GM23338 (cell line): Measurements from ENCODE around the gene CDC14A. TPM values are rescaled to one million over a fixed set of nuclear protein-coding genes. Genes with fewer than 3 reads are reported as not detected.

Experiments used
- ATAC-seq: fragments of 200-7000 bp; cut with Tn5 transposase; 3 replicates; pipeline ENCODE4 v1.9.1; 2020
- DNase-seq: peaks from one replicate; pipeline ENCODE4 v3.0.0-alpha.2; 2015; ENCODE audit warnings: low spot score
- H2AFZ ChIP-seq: fragments of 200-600 bp; sonication (generic); 2 replicates; pipeline ENCODE4 v1.8.0; 2016; ENCODE audit warnings: antibody characterized with exemption, mild to moderate bottlenecking, moderate library complexity
- H3F3A ChIP-seq: fragments of 200-600 bp; sonication (generic); replicated peaks from 2 replicates; pipeline ENCODE4 v1.8.0; 2017; ENCODE audit warnings: antibody characterized with exemption, mixed run types, low read depth
- H3K27ac ChIP-seq: fragments of 200-600 bp; sonication (generic); 2 replicates; pipeline ENCODE4 v1.6.1; 2016; ENCODE audit warnings: low read depth
- H3K27me3 ChIP-seq: fragments of 200-600 bp; sonication (generic); 2 replicates; pipeline ENCODE4 v1.8.0; 2016; ENCODE audit warnings: mild to moderate bottlenecking, mixed run types, moderate library complexity; ENCODE audit not compliant: insufficient read depth
- H3K36me3 ChIP-seq: fragments of 200-600 bp; sonication (generic); 2 replicates; pipeline ENCODE4 v1.8.0; 2016; ENCODE audit warnings: mild to moderate bottlenecking; ENCODE audit not compliant: insufficient read depth
- H3K4me1 ChIP-seq: fragments of 200-600 bp; sonication (generic); 2 replicates; pipeline ENCODE4 v1.8.0; 2016; ENCODE audit warnings: mild to moderate bottlenecking, moderate library complexity; ENCODE audit not compliant: insufficient read depth
- H3K4me2 ChIP-seq: fragments of 200-600 bp; sonication (generic); 2 replicates; pipeline ENCODE4 v1.7.1; 2017; ENCODE audit warnings: mixed run types
- H3K4me3 ChIP-seq: fragments of 200-600 bp; sonication (generic); 2 replicates; pipeline ENCODE4 v1.6.1; 2016; ENCODE audit warnings: mixed run types
- H3K79me2 ChIP-seq: fragments of 200-600 bp; sonication (generic); replicated peaks from 2 replicates; pipeline ENCODE4 v1.8.0; 2017; ENCODE audit warnings: mild to moderate bottlenecking; ENCODE audit not compliant: insufficient read depth
- H3K9me2 ChIP-seq: fragments of 200-600 bp; sonication (generic); 2 replicates; pipeline ENCODE4 v1.8.0; 2017; ENCODE audit not compliant: insufficient read depth
- H4K20me1 ChIP-seq: fragments of 200-600 bp; sonication (generic); replicated peaks from 2 replicates; pipeline ENCODE4 v1.8.0; 2017; ENCODE audit warnings: mild to moderate bottlenecking; ENCODE audit not compliant: insufficient read depth
- H3K27ac Mint-ChIP-seq: 2 replicates; pipeline ENCODE4 v1.8.0; 2020; ENCODE audit warnings: inconsistent platforms, mild to moderate bottlenecking, moderate library complexity, mixed read lengths
- H3K27me3 Mint-ChIP-seq: 3 replicates; pipeline ENCODE4 v1.8.0; 2022; ENCODE audit warnings: low read depth, mild to moderate bottlenecking, moderate library complexity, mixed read lengths, inconsistent platforms; ENCODE audit not compliant: insufficient read depth, poor library complexity
- H3K36me3 Mint-ChIP-seq: 3 replicates; pipeline ENCODE4 v1.8.0; 2021; ENCODE audit warnings: low read depth, mild to moderate bottlenecking, inconsistent platforms, moderate library complexity, mixed read lengths
- H3K4me1 Mint-ChIP-seq: 3 replicates; pipeline ENCODE4 v1.8.0; 2020; ENCODE audit warnings: mild to moderate bottlenecking, inconsistent platforms, mixed read lengths
- H3K4me3 Mint-ChIP-seq: 3 replicates; pipeline ENCODE4 v1.8.0; 2021; ENCODE audit warnings: moderate library complexity, mild to moderate bottlenecking, inconsistent platforms, mixed read lengths
- H3K9me3 Mint-ChIP-seq: 3 replicates; pipeline ENCODE4 v1.8.0; 2020; ENCODE audit warnings: moderate library complexity, mild to moderate bottlenecking, inconsistent platforms, mixed read lengths
- CREB1 ChIP-seq: fragments of 250-450 bp; sonication (Bioruptor Pico); IDR thresholded peaks from 2 replicates; pipeline ENCODE4 v1.5.0; 2020; ENCODE audit warnings: low read depth, mild to moderate bottlenecking, moderate library complexity
- EZH2 ChIP-seq: fragments of 200-600 bp; sonication (generic); IDR thresholded peaks from one replicate; pipeline ENCODE4 v1.8.0; 2017; ENCODE audit warnings: antibody characterized with exemption, mild to moderate bottlenecking, low read depth; ENCODE audit not compliant: unreplicated experiment
- EZH2phosphoT487 ChIP-seq: fragments of 200-600 bp; sonication (generic); IDR thresholded peaks from one replicate; pipeline ENCODE4 v1.8.1; 2018; ENCODE audit warnings: antibody characterized with exemption; ENCODE audit not compliant: unreplicated experiment
- JUNB ChIP-seq: IDR thresholded peaks from one replicate; pipeline ENCODE4 v1.6.1; 2016; ENCODE audit warnings: antibody characterized with exemption; ENCODE audit not compliant: unreplicated experiment
- NANOG ChIP-seq: IDR thresholded peaks from 2 replicates; pipeline ENCODE4 v1.6.1; 2016; ENCODE audit warnings: antibody characterized with exemption, borderline replicate concordance
- POLR2AphosphoS5 ChIP-seq: IDR thresholded peaks from 2 replicates; pipeline ENCODE4 v1.6.1; 2016; ENCODE audit warnings: antibody characterized with exemption, low read depth
- STAT1 ChIP-seq: IDR thresholded peaks from one replicate; pipeline ENCODE4 v1.6.1; 2016; ENCODE audit warnings: antibody characterized with exemption; ENCODE audit not compliant: unreplicated experiment
- ZNF114 ChIP-seq: fragments of 250-450 bp; sonication (Bioruptor Pico); IDR thresholded peaks from 2 replicates; pipeline ENCODE4 v1.5.0; 2020; ENCODE audit warnings: mild to moderate bottlenecking, moderate library complexity
- ZNF331 ChIP-seq: fragments of 250-450 bp; sonication (Bioruptor Pico); IDR thresholded peaks from 2 replicates; pipeline ENCODE4 v1.5.0; 2020; ENCODE audit warnings: low read depth, mild to moderate bottlenecking, moderate library complexity
- polyA plus RNA-seq: library from polyadenylated mRNA; unstranded; fragments of >200 nt; fragmentation: Nextera tagmentation; extraction: Ambion mirVana; gene quantifications from 2 replicates; pipeline ENCODE4 v1.2.1, GENCODE V29; 2016
- total RNA-seq: library from RNA; depleted of rRNA; stranded (reverse); fragments of >200 nt; shearing (Covaris generic); gene quantifications from 2 replicates; pipeline ENCODE4 v1.2.3, GENCODE V29; 2014
- TF ChIP-seq, protein P1 (sequence below): IDR thresholded peaks from 2 replicates; pipeline ENCODE4 v1.6.1; 2016; ENCODE audit warnings: antibody characterized with exemption
- TF ChIP-seq, protein P2 (sequence below), 2 experiments: fragments of 200-600 bp in 1 of 2; sonication (generic) in 1 of 2; conservative IDR thresholded peaks; 2 replicates each; pipeline versions ENCODE4 v1.5.1 to v1.6.1; 2016 to 2017; ENCODE audit warnings: antibody characterized with exemption in 2 of 2, low read depth in 2 of 2, mild to moderate bottlenecking in 2 of 2, moderate library complexity in 1 of 2
- TF ChIP-seq, protein P3 (sequence below): fragments of 250-450 bp; sonication (Bioruptor Pico); IDR thresholded peaks from 2 replicates; pipeline ENCODE4 v1.5.0; 2020; ENCODE audit warnings: mild to moderate bottlenecking, moderate library complexity
- TF ChIP-seq, protein P4 (sequence below): IDR thresholded peaks from one replicate; pipeline ENCODE4 v1.6.1; 2018; ENCODE audit warnings: antibody characterized with exemption; ENCODE audit not compliant: unreplicated experiment

Gene CDC14A
- total and polyA plus RNA-seq, 2 experiments from 2014 or later, result 11.1 to 20.8 TPM

DNA sequence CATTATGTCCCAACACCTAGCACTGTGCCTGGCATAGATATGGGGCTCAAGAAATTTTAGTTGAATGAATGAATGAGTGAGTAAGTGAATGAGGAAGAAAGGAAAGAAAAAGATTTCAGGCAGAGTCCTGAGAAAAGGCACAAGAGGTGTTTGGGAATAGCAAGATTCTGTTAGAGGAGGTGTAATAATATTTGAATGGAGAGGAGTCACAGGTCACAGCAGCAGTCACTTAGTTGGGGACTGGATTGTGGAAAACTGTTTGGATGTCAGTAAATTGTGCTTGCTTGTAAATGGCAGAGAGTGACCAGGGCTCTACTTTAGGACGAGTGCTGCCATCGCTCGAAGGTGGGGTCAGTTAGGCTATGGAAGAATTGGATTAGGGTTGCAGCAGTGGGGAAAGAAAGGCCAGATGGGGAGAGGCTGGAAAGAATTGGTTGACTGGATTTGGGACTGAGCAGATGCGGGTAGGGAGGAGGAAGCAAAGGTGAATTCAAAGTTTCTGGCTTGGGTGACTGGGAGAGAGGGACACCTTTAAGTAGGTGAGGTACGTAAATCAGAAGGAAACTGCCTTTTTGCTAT lies 9.3 kb downstream of the CDC14A start:
- Mint-ChIP-seq H3K27ac (peak overlapping the region; percentile 19), H3K9me3 (no peaks in the 10 kb centered on the region)
- peak overlapping the region; percentile 61 for H3K27ac ChIP-seq

More for the DNA sequence above, 9.3 kb downstream of the CDC14A start:
- no peaks in the 10 kb centered on the region for H3K9me2 ChIP-seq
- no peaks in the 10 kb centered on the region; the same call in 1 of the 2 replicates for H3K36me3 ChIP-seq
- no peak for DNase-seq
- no peak overlapping the region for H2AFZ ChIP-seq
- H3K79me2 ChIP-seq, result peaks cover 84% of the 10 kb centered on the region
- H3K4me1 ChIP-seq, result peaks cover 20% of the 10 kb centered on the region
- no peaks in the 10 kb centered on the region for H3K27me3 Mint-ChIP-seq
- no peaks in the 10 kb centered on the region for H3F3A ChIP-seq
- H3K4me2 ChIP-seq, result no peak overlapping the region
- no peak overlapping the region for H3K4me3 ChIP-seq
- no peak overlapping the region for H3K4me3 Mint-ChIP-seq
- peaks cover 5% of the 10 kb centered on the region; the same call in 2 of the 3 replicates for H3K36me3 Mint-ChIP-seq
- no peak; the same call in 2 of the 3 replicates for ATAC-seq
- no peaks in the 10 kb centered on the region for H4K20me1 ChIP-seq
- TF ChIP-seq JUNB, result no peak
- TF ChIP-seq, protein P1, sequence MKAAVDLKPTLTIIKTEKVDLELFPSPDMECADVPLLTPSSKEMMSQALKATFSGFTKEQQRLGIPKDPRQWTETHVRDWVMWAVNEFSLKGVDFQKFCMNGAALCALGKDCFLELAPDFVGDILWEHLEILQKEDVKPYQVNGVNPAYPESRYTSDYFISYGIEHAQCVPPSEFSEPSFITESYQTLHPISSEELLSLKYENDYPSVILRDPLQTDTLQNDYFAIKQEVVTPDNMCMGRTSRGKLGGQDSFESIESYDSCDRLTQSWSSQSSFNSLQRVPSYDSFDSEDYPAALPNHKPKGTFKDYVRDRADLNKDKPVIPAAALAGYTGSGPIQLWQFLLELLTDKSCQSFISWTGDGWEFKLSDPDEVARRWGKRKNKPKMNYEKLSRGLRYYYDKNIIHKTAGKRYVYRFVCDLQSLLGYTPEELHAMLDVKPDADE, result no peak
- TF ChIP-seq NANOG, result no peak
- no peak for TF ChIP-seq ZNF114 (CRISPR knock-in tag)
- TF ChIP-seq ZNF331 (CRISPR knock-in tag), result no peak
- TF ChIP-seq, protein P2, sequence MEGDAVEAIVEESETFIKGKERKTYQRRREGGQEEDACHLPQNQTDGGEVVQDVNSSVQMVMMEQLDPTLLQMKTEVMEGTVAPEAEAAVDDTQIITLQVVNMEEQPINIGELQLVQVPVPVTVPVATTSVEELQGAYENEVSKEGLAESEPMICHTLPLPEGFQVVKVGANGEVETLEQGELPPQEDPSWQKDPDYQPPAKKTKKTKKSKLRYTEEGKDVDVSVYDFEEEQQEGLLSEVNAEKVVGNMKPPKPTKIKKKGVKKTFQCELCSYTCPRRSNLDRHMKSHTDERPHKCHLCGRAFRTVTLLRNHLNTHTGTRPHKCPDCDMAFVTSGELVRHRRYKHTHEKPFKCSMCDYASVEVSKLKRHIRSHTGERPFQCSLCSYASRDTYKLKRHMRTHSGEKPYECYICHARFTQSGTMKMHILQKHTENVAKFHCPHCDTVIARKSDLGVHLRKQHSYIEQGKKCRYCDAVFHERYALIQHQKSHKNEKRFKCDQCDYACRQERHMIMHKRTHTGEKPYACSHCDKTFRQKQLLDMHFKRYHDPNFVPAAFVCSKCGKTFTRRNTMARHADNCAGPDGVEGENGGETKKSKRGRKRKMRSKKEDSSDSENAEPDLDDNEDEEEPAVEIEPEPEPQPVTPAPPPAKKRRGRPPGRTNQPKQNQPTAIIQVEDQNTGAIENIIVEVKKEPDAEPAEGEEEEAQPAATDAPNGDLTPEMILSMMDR (conservative IDR thresholded peaks at IDR 0.05; ENCODE audit: low read depth in 2 of 2), result no peak
- TF ChIP-seq, protein P3, sequence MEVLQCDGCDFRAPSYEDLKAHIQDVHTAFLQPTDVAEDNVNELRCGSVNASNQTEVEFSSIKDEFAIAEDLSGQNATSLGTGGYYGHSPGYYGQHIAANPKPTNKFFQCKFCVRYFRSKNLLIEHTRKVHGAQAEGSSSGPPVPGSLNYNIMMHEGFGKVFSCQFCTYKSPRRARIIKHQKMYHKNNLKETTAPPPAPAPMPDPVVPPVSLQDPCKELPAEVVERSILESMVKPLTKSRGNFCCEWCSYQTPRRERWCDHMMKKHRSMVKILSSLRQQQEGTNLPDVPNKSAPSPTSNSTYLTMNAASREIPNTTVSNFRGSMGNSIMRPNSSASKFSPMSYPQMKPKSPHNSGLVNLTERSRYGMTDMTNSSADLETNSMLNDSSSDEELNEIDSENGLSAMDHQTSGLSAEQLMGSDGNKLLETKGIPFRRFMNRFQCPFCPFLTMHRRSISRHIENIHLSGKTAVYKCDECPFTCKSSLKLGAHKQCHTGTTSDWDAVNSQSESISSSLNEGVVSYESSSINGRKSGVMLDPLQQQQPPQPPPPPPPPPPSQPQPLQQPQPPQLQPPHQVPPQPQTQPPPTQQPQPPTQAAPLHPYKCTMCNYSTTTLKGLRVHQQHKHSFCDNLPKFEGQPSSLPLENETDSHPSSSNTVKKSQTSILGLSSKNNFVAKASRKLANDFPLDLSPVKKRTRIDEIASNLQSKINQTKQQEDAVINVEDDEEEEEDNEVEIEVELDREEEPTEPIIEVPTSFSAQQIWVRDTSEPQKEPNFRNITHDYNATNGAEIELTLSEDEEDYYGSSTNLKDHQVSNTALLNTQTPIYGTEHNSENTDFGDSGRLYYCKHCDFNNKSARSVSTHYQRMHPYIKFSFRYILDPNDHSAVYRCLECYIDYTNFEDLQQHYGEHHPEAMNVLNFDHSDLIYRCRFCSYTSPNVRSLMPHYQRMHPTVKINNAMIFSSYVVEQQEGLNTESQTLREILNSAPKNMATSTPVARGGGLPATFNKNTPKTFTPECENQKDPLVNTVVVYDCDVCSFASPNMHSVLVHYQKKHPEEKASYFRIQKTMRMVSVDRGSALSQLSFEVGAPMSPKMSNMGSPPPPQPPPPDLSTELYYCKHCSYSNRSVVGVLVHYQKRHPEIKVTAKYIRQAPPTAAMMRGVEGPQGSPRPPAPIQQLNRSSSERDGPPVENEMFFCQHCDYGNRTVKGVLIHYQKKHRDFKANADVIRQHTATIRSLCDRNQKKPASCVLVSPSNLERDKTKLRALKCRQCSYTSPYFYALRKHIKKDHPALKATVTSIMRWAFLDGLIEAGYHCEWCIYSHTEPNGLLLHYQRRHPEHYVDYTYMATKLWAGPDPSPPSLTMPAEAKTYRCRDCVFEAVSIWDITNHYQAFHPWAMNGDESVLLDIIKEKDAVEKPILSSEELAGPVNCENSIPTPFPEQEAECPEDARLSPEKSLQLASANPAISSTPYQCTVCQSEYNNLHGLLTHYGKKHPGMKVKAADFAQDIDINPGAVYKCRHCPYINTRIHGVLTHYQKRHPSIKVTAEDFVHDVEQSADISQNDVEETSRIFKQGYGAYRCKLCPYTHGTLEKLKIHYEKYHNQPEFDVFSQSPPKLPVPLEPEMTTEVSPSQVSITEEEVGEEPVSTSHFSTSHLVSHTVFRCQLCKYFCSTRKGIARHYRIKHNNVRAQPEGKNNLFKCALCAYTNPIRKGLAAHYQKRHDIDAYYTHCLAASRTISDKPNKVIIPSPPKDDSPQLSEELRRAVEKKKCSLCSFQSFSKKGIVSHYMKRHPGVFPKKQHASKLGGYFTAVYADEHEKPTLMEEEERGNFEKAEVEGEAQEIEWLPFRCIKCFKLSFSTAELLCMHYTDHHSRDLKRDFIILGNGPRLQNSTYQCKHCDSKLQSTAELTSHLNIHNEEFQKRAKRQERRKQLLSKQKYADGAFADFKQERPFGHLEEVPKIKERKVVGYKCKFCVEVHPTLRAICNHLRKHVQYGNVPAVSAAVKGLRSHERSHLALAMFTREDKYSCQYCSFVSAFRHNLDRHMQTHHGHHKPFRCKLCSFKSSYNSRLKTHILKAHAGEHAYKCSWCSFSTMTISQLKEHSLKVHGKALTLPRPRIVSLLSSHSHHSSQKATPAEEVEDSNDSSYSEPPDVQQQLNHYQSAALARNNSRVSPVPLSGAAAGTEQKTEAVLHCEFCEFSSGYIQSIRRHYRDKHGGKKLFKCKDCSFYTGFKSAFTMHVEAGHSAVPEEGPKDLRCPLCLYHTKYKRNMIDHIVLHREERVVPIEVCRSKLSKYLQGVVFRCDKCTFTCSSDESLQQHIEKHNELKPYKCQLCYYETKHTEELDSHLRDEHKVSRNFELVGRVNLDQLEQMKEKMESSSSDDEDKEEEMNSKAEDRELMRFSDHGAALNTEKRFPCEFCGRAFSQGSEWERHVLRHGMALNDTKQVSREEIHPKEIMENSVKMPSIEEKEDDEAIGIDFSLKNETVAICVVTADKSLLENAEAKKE, result no peak
- no peak for TF ChIP-seq POLR2AphosphoS5
- no peak for TF ChIP-seq EZH2
- no peak for TF ChIP-seq STAT1
- TF ChIP-seq, protein P4, sequence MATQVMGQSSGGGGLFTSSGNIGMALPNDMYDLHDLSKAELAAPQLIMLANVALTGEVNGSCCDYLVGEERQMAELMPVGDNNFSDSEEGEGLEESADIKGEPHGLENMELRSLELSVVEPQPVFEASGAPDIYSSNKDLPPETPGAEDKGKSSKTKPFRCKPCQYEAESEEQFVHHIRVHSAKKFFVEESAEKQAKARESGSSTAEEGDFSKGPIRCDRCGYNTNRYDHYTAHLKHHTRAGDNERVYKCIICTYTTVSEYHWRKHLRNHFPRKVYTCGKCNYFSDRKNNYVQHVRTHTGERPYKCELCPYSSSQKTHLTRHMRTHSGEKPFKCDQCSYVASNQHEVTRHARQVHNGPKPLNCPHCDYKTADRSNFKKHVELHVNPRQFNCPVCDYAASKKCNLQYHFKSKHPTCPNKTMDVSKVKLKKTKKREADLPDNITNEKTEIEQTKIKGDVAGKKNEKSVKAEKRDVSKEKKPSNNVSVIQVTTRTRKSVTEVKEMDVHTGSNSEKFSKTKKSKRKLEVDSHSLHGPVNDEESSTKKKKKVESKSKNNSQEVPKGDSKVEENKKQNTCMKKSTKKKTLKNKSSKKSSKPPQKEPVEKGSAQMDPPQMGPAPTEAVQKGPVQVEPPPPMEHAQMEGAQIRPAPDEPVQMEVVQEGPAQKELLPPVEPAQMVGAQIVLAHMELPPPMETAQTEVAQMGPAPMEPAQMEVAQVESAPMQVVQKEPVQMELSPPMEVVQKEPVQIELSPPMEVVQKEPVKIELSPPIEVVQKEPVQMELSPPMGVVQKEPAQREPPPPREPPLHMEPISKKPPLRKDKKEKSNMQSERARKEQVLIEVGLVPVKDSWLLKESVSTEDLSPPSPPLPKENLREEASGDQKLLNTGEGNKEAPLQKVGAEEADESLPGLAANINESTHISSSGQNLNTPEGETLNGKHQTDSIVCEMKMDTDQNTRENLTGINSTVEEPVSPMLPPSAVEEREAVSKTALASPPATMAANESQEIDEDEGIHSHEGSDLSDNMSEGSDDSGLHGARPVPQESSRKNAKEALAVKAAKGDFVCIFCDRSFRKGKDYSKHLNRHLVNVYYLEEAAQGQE, result no peak
- TF ChIP-seq CREB1 (CRISPR knock-in tag), result no peak
- no peak for TF ChIP-seq EZH2phosphoT487
- no peaks in the 10 kb centered on the region for H3K27me3 ChIP-seq
- H3K4me1 Mint-ChIP-seq, result peaks cover 39% of the 10 kb centered on the region
